T follicular helper cell (primary cell): ENCODE data around the gene PTMS.

Experiments used
- DNase-seq: peaks from one replicate; pipeline ENCODE4 v3.0.0-alpha.2; 2020; ENCODE audit warnings: low read depth

The PTMS gene

DNA sequence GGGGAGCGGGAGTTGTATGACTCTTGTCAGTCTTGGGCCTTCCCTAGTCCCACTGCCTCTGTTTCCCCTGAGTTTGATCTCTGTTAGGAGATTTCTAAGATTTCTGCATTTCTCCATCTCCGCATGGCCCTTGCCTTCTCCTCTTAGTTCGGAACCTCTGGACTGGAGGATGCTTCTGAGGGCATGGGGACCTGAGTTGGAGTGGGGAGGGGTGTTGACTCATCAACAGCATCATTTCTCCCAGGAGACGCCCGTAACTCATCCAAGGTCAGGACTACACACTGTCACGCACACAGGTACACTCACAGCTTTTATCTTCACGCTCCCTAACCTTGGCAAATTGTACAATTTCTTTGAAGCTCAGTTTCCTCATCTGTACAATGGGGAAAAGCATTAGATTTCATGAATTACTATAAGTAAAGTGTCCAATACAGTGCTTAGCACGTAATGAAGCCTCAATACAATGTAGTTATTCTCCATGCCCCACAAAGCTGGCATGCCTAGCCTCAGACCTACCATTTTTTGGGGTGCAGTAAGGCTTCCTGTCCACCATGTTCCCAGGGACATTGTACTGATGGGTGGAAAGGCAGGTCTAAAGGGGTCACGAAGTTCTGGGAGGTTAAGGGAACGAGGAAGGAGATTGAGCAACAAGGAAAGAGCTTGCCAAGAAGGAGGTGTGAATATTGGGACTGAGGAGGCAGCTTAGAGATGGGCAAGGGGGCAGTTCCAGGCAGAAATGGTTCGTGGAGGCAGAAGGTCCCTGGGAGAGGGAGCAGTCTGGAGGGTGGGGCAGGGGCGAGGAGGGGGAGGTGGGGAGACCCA lies 5.6 kb downstream of the PTMS start:
- DNase-seq: no peak

- DNase-seq: no peak
Observed at GRCh38 chr12:6772331-6772695, 6.2 kb downstream of the PTMS start, which contains the start of gene LAG3. LAG3 (plus strand) TSS chr12:6772520; CDS start chr12:6772853, 333 bp downstream.

DNA sequence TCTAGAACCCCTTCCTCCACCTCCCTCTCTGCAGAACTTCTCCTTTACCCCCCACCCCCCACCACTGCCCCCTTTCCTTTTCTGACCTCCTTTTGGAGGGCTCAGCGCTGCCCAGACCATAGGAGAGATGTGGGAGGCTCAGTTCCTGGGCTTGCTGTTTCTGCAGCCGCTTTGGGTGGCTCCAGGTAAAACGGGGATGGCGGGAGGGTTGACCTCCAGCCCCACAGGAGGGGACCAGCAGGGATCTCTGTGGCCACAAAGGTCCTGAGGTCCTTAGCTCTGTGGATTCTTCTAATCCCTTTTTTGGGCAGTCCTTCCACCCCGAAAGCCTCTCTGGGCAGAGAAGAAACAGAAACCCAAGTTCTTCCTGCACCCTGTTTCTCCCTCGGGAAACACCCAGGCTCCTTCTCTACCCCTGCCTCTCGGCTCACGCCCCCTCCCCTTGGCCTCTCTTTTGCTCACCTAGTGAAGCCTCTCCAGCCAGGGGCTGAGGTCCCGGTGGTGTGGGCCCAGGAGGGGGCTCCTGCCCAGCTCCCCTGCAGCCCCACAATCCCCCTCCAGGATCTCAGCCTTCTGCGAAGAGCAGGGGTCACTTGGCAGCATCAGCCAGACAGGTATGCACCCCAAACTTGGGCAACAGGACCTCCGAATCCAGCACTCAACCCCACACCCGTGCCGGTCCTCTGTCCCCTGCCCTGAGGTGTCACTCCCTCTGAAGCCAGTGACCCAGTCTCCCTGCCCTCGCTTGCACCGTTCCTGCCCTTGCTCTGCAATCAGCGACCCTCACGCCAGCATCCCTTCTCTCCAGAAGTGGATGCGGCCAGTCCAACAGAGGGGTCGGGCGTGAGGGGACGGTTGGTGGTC lies 6.8 kb downstream of the PTMS start:
- DNase-seq: no peak

DNA sequence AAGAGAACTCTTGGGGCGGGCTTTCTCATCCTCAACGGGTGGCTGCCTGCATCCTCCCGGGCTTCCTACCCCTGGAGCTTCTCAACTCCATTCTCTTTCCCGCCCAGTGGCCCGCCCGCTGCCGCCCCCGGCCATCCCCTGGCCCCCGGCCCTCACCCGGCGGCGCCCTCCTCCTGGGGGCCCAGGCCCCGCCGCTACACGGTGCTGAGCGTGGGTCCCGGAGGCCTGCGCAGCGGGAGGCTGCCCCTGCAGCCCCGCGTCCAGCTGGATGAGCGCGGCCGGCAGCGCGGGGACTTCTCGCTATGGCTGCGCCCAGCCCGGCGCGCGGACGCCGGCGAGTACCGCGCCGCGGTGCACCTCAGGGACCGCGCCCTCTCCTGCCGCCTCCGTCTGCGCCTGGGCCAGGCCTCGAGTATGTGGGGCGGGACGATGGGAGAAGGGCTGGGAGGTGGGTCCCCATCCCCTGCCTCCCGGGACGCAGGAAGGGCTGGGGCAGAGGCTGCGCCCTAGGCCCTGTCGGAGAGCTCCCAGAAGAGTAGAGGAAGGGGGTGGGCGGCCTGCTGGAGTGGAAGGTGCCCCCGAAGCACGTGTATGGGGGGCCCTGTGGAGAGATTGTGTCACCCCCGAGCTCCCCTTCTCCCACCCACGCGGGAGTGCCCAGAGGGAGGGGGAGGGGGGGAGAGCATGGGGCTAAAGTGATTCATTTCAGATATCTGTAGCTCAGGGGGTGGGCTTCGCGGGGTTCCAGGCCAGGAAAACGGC lies 7.6 kb downstream of the PTMS start:
- no peak for DNase-seq

DNA sequence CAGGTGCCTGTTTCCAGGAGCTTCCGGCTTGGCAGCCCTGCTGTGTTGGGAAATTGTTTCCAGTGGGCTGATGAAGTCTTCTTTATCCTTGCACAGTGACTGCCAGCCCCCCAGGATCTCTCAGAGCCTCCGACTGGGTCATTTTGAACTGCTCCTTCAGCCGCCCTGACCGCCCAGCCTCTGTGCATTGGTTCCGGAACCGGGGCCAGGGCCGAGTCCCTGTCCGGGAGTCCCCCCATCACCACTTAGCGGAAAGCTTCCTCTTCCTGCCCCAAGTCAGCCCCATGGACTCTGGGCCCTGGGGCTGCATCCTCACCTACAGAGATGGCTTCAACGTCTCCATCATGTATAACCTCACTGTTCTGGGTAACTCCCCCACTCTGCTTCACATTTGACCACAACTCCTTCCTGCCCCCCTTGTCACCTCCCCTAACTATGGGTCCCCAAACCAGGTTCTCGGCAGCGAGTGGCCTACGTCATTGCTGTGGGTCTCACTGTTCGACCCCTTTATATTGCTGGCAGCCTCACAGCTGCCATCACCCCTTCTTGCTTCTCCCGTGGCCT lies 8.4 kb downstream of the PTMS start:
- DNase-seq: no peak

- no peak for DNase-seq
Observed at GRCh38 chr12:6775185-6776174, 9.3 kb downstream of the PTMS start.

- no peak for DNase-seq
Observed at GRCh38 chr12:6777386-6777785, 11.2 kb downstream of the PTMS start.

- DNase-seq: no peak
Observed at GRCh38 chr12:6778217-6778573, 12.0 kb downstream of the PTMS start.

GRCh38 chr12:6778574-6779550 lies 12.7 kb downstream of the PTMS start:
- peak; percentile 79 for DNase-seq

DNA sequence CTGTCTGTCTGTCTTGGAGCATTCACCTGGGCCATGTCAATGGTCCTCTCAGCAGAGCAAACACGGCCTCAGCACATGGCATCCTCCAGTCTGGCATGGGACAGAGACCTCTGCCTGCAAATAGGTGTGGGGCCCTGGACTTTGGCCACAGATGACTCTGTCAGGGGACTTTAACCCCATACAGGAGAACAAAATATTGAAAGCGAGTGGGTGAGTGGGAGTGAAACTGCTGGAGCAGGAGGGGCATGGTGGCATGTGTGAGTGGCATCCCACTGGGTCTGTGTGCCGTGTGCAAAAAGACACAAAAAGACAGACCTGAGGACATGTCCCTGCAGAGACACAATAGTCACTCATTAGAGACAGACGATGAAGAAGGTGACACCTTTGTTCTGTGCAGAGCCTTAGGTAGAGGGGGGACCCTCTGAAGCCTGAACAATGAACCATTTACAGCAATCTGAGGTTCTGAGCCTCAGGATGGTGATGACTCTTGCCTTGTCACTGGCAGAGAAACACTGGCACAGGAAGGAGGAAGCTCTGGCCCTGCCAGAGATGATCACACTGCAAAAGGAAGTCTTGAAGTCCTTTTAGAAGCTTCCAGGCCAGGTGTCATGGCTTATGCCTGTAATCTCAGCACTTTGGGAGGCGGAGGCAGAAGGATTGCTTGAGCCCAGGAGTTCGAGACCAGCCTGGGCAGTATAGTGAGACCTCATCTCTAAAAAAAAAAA lies 13.7 kb downstream of the PTMS start:
- no peak for DNase-seq

GRCh38 chr12:6780573-6780972 lies 14.4 kb downstream of the PTMS start:
- DNase-seq: no peak

DNA sequence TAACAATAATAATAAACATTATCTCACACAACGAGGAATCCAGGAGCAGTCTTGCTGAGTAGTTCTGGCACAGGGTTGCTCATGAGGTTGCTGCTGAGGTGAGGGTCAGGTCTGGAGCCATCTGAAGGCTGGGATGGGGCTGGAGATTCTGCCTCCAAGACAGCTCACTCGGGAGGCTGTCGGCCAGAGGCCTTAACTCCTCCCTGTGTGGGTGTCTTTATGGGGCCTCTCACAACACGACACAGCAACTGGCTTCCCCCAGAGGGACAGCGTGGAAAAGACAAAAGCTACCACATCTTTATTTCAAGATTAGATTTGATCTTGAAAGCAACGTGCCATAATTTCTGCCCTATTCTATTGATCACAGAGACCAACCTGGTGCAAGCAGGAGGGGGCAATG lies 16.0 kb downstream of the PTMS start:
- DNase-seq: no peak

GRCh38 chr12:6782850-6783566 lies 16.8 kb downstream of the PTMS start:
- DNase-seq: no peak

- no peak for DNase-seq
Observed at GRCh38 chr12:6783828-6784227, 17.7 kb downstream of the PTMS start.

DNA sequence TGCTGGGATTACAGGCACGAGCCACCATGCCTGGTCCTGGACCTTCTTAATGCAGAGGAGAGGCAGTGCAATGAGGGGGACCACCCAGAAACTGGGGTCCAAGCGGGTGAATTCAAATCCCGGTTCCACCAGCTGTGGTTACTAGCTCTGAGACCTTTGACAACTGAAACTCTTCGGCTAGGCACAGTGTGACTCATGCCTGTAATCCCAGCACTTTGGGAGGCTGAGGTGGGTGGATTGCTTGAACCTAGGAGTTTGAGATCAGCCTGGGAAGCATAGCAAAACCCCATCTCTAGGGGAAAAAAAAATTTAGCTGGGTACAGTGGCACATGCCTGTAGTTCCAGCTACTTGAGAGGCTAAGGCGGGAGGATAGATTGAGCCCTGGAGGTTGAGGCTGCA lies 18.1 kb downstream of the PTMS start:
- no peak for DNase-seq

GRCh38 chr12:6784761-6785160 lies 18.6 kb downstream of the PTMS start:
- DNase-seq: no peak

DNA sequence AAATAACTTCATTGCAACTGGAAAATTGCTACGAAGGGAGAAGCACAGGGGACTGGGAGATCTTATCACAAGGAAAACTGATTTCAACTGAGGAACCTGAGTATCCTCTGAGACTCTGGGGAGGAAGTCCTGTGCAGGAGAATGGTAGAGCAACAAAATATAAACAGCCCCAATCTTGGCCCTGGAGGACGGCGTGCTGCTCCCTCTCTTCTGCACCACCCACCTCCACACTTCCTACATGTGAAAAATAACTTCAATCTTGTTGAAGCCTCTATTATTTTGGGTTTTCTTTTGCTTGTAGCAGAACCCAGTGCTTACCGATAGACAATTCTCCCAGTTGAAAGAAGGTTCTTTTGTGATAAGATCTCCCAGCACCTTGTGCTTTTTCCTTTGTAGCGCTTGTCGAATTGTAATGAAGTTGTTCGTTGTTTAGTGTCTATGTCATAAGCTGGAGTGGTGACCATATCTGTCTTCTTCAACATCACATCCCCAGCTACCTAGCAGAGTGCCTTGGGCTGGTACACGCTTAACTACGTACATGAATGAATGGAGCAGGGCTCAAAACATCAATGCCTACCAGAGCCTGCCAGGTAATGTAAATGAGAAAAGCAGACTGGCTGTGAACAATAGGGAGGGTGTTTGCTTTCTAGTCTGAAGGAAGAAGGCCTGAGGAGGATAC lies 20.4 kb downstream of the PTMS start:
- DNase-seq: peak; percentile 25

- no peak for DNase-seq
Observed at GRCh38 chr12:6787309-6787708, 21.1 kb downstream of the PTMS start.
